CD4-positive, alpha-beta memory T cell (primary cell): ENCODE results near the gene RGS9BP. TPM values are rescaled to one million over a fixed set of nuclear protein-coding genes. Genes with fewer than 3 reads are reported as not detected.

Experiments used
- CTCF ChIA-PET: fragments of 350-600 bp; sonication (Branson Sonifier 250); formaldehyde crosslinking; loops from one replicate; lab custom pipeline; 2021; ENCODE audit warnings: inconsistent platforms; ENCODE audit not compliant: partially characterized antibody; lab: Charles Lee
- POLR2A ChIA-PET: fragments of 350-600 bp; sonication (Branson Sonifier 250); formaldehyde crosslinking; loops from one replicate; lab custom pipeline; 2021; ENCODE audit not compliant: partially characterized antibody; lab: Charles Lee
- DNase-seq, 5 donors: peaks; one replicate each; pipeline versions ENCODE4 v3.0.0 to v3.0.0-alpha.2; 2020 to 2022; ENCODE audit warnings: mixed read lengths in 1 of 5
- H3K27ac ChIP-seq: one replicate; pipeline ENCODE4 v1.7.0; 2013; ENCODE audit warnings: low read depth, low read length
- H3K27me3 ChIP-seq: 2 replicates; pipeline ENCODE4 v1.7.0; 2013; ENCODE audit warnings: mild to moderate bottlenecking, low read length, moderate library complexity; ENCODE audit not compliant: insufficient read depth
- H3K36me3 ChIP-seq: 2 replicates; pipeline ENCODE4 v1.7.0; 2013; ENCODE audit warnings: mild to moderate bottlenecking, low read length, moderate library complexity; ENCODE audit not compliant: insufficient read depth
- H3K4me1 ChIP-seq: 2 replicates; pipeline ENCODE4 v1.7.0; 2013; ENCODE audit warnings: mild to moderate bottlenecking, low read length, moderate library complexity; ENCODE audit not compliant: insufficient read depth
- H3K4me3 ChIP-seq, 2 donors: one replicate each; pipeline ENCODE4 v1.7.0; 2013; ENCODE audit warnings: low read length in 2 of 2, mild to moderate bottlenecking in 1 of 2
- H3K9me3 ChIP-seq, 2 donors: one replicate each; pipeline ENCODE4 v1.7.0; 2013; ENCODE audit warnings: low read length in 2 of 2, control low read depth in 1 of 2; ENCODE audit not compliant: control insufficient read depth in 1 of 2
- H3K27ac Mint-ChIP-seq, 7 donors: one replicate each; pipeline ENCODE4 v1.8.0; 2020 to 2021; ENCODE audit warnings: mixed read lengths in 7 of 7, mild to moderate bottlenecking in 6 of 7, inconsistent platforms in 3 of 7, moderate library complexity in 3 of 7
- H3K27me3 Mint-ChIP-seq, 2 donors: one replicate each; pipeline ENCODE4 v1.8.0; 2020 to 2021; ENCODE audit warnings: mixed read lengths in 2 of 2
- H3K36me3 Mint-ChIP-seq, 2 donors: one replicate each; pipeline ENCODE4 v1.8.0; 2020 to 2021; ENCODE audit warnings: mixed read lengths in 2 of 2, inconsistent platforms in 1 of 2, mild to moderate bottlenecking in 1 of 2
- H3K4me1 Mint-ChIP-seq, 4 donors: one replicate each; pipeline ENCODE4 v1.8.0; 2020 to 2021; ENCODE audit warnings: mixed read lengths in 4 of 4, mild to moderate bottlenecking in 1 of 4
- H3K4me3 Mint-ChIP-seq, 8 donors: one replicate each; pipeline ENCODE4 v1.8.0; 2020 to 2021; ENCODE audit warnings: mixed read lengths in 8 of 8, mild to moderate bottlenecking in 7 of 8, moderate library complexity in 6 of 8, inconsistent platforms in 3 of 8
- H3K9me3 Mint-ChIP-seq, 8 donors: one replicate each; pipeline ENCODE4 v1.8.0; 2020 to 2021; ENCODE audit warnings: mixed read lengths in 8 of 8, mild to moderate bottlenecking in 5 of 8, inconsistent platforms in 3 of 8, moderate library complexity in 1 of 8
- intact Hi-C: fragments of 100-400 bp; cut with micrococcal nuclease; formaldehyde crosslinking; loops from one replicate; pipeline ENCODE4 v1.15.1; 2023
- polyA plus RNA-seq, 2 donors: library from polyadenylated mRNA; unstranded; fragments of 300-500 nt; fragmentation: Illumina TruSeq; gene quantifications; one replicate each; pipeline ENCODE4 v1.2.3, GENCODE V29; 2021
- total RNA-seq, 2 experiments: library from RNA; stranded (reverse); gene quantifications; one replicate each; pipeline ENCODE4 v1.2.3, GENCODE V29; 2021

Gene RGS9BP
- total and polyA plus RNA-seq, 4 experiments from 2014 or later = 0.08 to 0.89 (median 0.39) TPM

GRCh38 chr19:32686847-32687475 is 11.3 kb downstream of the RGS9BP start:
- POLR2A ChIA-PET = interaction anchor here (1.7 kb wide), 1 partner anchor 11 kb away, joined by 5 read pairs; the partner anchor contains the start of gene RGS9BP
- no peak for DNase-seq
- H3K27me3 Mint-ChIP-seq = no peaks in the 10 kb centered on the region
- H3K36me3 ChIP-seq = no peaks in the 10 kb centered on the region
- peaks cover 8 to 10% (median 10%) of the 10 kb centered on the region in 4 donors for H3K4me1 Mint-ChIP-seq
- no peaks in the 10 kb centered on the region for H3K9me3 Mint-ChIP-seq
- H3K4me1 ChIP-seq = peaks cover 13% of the 10 kb centered on the region
- H3K27ac Mint-ChIP-seq = no peak overlapping the region
- no peak overlapping the region for H3K4me3 ChIP-seq
- H3K9me3 ChIP-seq = no peaks in the 10 kb centered on the region
- no peaks in the 10 kb centered on the region for H3K27me3 ChIP-seq
- no peak overlapping the region for H3K27ac ChIP-seq
- H3K36me3 Mint-ChIP-seq = no peaks in the 10 kb centered on the region
- intact Hi-C loops = no loop called here
- no peak overlapping the region for H3K4me3 Mint-ChIP-seq
- CTCF ChIA-PET = no interaction called here

GRCh38 chr19:32687681-32688080 is 12.0 kb downstream of the RGS9BP start:
- H3K4me3 ChIP-seq = no peak overlapping the region
- CTCF ChIA-PET = interaction anchor here (0.7 kb wide), 1 partner anchor 126 kb away, joined by 3 read pairs; no protein-coding TSS in a partner anchor
- Mint-ChIP-seq H3K4me1 (peaks cover 8 to 13% (median 10%) of the 10 kb centered on the region in 4 donors), H3K27me3 (no peaks in the 10 kb centered on the region), H3K27ac (no peak overlapping the region), H3K4me3 (no peak overlapping the region), H3K36me3 (peaks cover 0 to under 1% of the 10 kb centered on the region in 2 donors), H3K9me3 (no peaks in the 10 kb centered on the region)
- DNase-seq = no peak
- intact Hi-C loops = no loop called here
- H3K27me3 ChIP-seq = no peaks in the 10 kb centered on the region
- no peaks in the 10 kb centered on the region for H3K9me3 ChIP-seq
- no peaks in the 10 kb centered on the region for H3K36me3 ChIP-seq
- POLR2A ChIA-PET = interaction anchor here (1.7 kb wide), 1 partner anchor 12 kb away, joined by 5 read pairs; the partner anchor contains the start of gene RGS9BP
- H3K4me1 ChIP-seq = peaks cover 14% of the 10 kb centered on the region
- H3K27ac ChIP-seq = no peak overlapping the region

- Histone ChIP-seq H3K27ac (no peak overlapping the region), H3K27me3 (no peaks in the 10 kb centered on the region), H3K4me1 (peaks cover 21% of the 10 kb centered on the region), H3K4me3 (no peak overlapping the region), H3K9me3 (no peaks in the 10 kb centered on the region), H3K36me3 (no peaks in the 10 kb centered on the region)
- H3K27ac Mint-ChIP-seq = no peak overlapping the region
- intact Hi-C loops = no loop called here
- peaks cover 0 to 7% of the 10 kb centered on the region in 2 donors for H3K36me3 Mint-ChIP-seq
- no peak for DNase-seq
- H3K27me3 Mint-ChIP-seq = no peaks in the 10 kb centered on the region
- H3K9me3 Mint-ChIP-seq = no peaks in the 10 kb centered on the region
- no peak overlapping the region for H3K4me3 Mint-ChIP-seq
- ChIA-PET POLR2A (interaction anchor here (1.7 kb wide), 1 partner anchor 13 kb away, joined by 5 read pairs; the partner anchor contains the start of gene RGS9BP), CTCF (no interaction called here)
- H3K4me1 Mint-ChIP-seq = peaks cover 14 to 19% (median 17%) of the 10 kb centered on the region in 4 donors
Measured at GRCh38 chr19:32688311-32688710, 12.7 kb downstream of the RGS9BP start.

DNA sequence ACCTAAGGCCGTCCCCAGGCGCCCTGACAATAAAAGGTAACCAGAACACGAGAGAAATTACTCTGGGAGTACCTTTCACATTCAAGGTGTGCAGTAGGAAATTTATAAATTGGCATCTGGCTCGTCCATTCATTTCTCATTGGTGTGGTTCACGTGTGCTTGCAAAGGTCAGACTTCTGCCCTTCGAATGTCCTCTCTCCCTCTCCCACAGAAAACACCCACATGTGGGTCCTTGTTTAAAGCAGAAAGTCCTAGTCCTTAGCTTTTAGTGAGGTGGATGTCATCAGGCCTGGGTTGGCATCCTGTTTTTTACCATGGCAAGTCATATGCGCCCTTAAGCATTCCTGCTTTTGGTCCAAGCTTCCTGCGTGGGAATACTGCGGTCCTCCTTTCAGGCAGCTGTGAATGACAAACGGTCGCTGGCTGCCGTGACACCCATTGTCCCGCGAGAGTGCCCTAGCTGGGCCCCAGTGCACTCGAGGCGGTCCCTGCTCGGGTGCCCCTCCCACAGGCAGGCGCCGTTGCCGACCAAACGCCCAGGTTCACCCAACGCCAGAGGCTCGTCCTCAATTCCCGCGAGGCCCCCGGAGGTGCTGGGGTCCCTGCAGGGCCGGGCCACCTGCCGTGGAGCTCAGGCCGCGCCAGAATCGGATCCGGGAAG is 15.8 kb downstream of the RGS9BP start, which contains the start of gene NUDT19:
Gene NUDT19 (plus strand): TSS at position 531 of the 661 bp plus-strand sequence. CDS start 140 bp downstream, outside the sequence.
- H3K9me3 ChIP-seq = no peaks in the 10 kb centered on the region
- H3K36me3 ChIP-seq = no peaks in the 10 kb centered on the region
- no peaks in the 10 kb centered on the region for H3K27me3 ChIP-seq
- intact Hi-C loops = loop anchor here (1.0 to 5.0 kb wide), 4 partner anchors 16 to 486 kb away; partner anchors contain the start of genes ANKRD27, GPATCH1 and RGS9BP
- peaks cover 45% of the 10 kb centered on the region for H3K4me1 ChIP-seq
- CTCF ChIA-PET = interaction anchor here (0.7 to 1.1 kb wide), 6 partner anchors 9 to 284 kb away, joined by 3 to 6 read pairs (median 4); partner anchors contain the start of gene ANKRD27
- no peaks in the 10 kb centered on the region for H3K27me3 Mint-ChIP-seq
- H3K4me3 ChIP-seq = peak within 1 kb of the TSS; percentile 85 to 89
- peak within 1 kb of the TSS; percentile 80 to 96 (median 94) for H3K27ac Mint-ChIP-seq
- H3K27ac ChIP-seq = peak within 1 kb of the TSS; percentile 63
- peaks cover 42 to 50% (median 45%) of the 10 kb centered on the region in 4 donors for H3K4me1 Mint-ChIP-seq
- peak; percentile 68 to 79 (median 71) for DNase-seq
- peaks cover 9 to 14% of the 10 kb centered on the region in 2 donors for H3K36me3 Mint-ChIP-seq
- H3K9me3 Mint-ChIP-seq = peaks cover 0 to 2% (median 0%) of the 10 kb centered on the region in 8 donors
- POLR2A ChIA-PET = interaction anchor here (0.6 to 2.6 kb wide), 13 partner anchors 8 to 485 kb away, joined by 3 to 73 read pairs (median 3); partner anchors contain the start of genes ANKRD27, CEP89, FAAP24 and RGS9BP
- peak within 1 kb of the TSS; percentile 91 to 94 (median 92) for H3K4me3 Mint-ChIP-seq

DNA sequence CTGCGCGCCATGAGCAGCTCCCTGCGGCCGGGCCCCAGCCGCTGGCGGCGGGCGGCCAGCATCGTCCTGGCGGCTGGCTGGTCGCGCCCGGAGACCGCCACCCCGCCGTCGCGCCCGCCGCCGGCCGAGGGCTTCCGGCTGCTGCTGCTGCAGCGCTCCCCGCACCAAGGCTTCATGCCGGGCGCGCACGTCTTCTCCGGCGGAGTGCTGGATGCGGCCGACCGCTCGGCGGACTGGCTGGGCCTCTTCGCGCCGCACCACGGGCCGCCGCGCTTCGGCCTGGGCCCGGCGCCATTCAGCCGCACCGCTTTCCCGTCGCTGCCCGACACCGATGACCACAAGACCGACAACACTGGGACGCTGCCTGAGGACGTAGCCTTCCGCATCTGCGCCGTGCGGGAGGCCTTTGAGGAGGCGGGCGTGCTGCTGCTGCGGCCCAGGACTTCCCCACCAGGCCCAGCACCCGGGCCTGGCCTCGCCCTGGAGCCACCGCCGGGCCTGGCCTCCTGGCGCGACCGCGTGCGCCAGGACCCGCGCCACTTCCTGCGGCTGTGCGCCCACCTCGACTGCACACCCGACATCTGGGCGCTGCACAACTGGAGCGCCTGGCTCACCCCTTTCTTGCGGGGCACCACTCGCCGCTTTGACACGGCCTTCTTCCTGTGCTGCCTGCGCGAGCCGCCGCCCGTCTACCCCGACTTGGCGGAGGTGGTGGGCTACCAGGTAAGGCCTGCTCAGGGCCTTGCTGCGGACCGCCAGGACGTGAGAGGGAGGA is 16.5 kb downstream of the RGS9BP start:
- Histone ChIP-seq H3K9me3 (no peaks in the 10 kb centered on the region), H3K27me3 (no peaks in the 10 kb centered on the region), H3K4me1 (peaks cover 50% of the 10 kb centered on the region), H3K4me3 (peak overlapping the region; percentile 85 to 89), H3K36me3 (no peaks in the 10 kb centered on the region), H3K27ac (peak overlapping the region; percentile 63)
- H3K4me3 Mint-ChIP-seq = peak overlapping the region; percentile 91 to 94 (median 92)
- H3K36me3 Mint-ChIP-seq = peaks cover 16% of the 10 kb centered on the region in 2 donors
- ChIA-PET CTCF (interaction anchor here (0.7 to 1.1 kb wide), 6 partner anchors 10 to 283 kb away, joined by 3 to 6 read pairs (median 4); partner anchors contain the start of gene ANKRD27), POLR2A (interaction anchor here (0.6 to 2.6 kb wide), 13 partner anchors 9 to 379 kb away, joined by 3 to 73 read pairs (median 4); partner anchors contain the start of genes ANKRD27, CEP89, FAAP24 and RGS9BP)
- no peaks in the 10 kb centered on the region for H3K27me3 Mint-ChIP-seq
- DNase-seq = peak; percentile 49 to 63 (median 58)
- peak overlapping the region; percentile 80 to 95 (median 93) for H3K27ac Mint-ChIP-seq
- peaks cover 44 to 57% (median 50%) of the 10 kb centered on the region in 4 donors for H3K4me1 Mint-ChIP-seq
- peaks cover 0 to 2% (median 0%) of the 10 kb centered on the region in 8 donors for H3K9me3 Mint-ChIP-seq
- intact Hi-C loops = loop anchor here (1.0 to 5.0 kb wide), 5 partner anchors 17 to 485 kb away; partner anchors contain the start of genes ANKRD27, GPATCH1 and RGS9BP

DNA sequence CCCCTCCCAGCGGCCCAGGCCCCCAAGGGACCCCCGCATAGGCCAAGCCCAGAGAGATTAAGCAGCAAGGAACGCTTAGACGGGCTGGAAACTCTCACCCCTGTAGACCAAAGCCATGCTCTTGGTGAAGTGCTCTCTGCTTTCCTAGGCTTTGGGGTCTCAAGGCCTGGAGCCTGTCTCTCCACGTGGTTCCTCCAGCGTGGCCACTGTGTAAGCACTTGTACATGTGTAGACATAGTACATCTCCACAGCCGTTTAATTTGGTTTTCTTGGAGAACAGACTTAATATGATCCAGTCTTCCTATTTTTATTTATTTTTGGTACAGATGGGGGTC is 17.0 kb downstream of the RGS9BP start:
- peak overlapping the region; percentile 63 for H3K27ac ChIP-seq
- no peaks in the 10 kb centered on the region for H3K27me3 ChIP-seq
- H3K4me1 ChIP-seq = peaks cover 51% of the 10 kb centered on the region
- Mint-ChIP-seq H3K4me1 (peaks cover 46 to 63% (median 55%) of the 10 kb centered on the region in 4 donors), H3K27me3 (no peaks in the 10 kb centered on the region), H3K9me3 (peaks cover 0 to 2% (median 0%) of the 10 kb centered on the region in 8 donors), H3K36me3 (peaks cover 21 to 22% of the 10 kb centered on the region in 2 donors), H3K4me3 (peak overlapping the region; percentile 90 to 94 (median 92)), H3K27ac (peak overlapping the region; percentile 80 to 95 (median 93))
- peak overlapping the region; percentile 85 to 89 for H3K4me3 ChIP-seq
- CTCF ChIA-PET = interaction anchor here (0.6 to 1.4 kb wide), 2 partner anchors 11 to 93 kb away, joined by 3 to 7 read pairs; no protein-coding TSS in a partner anchor
- intact Hi-C loops = loop anchor here (1.0 to 5.0 kb wide), 3 partner anchors 102 to 485 kb away; partner anchors contain the start of gene GPATCH1
- DNase-seq = no peak
- no peaks in the 10 kb centered on the region for H3K9me3 ChIP-seq
- no peaks in the 10 kb centered on the region for H3K36me3 ChIP-seq
- POLR2A ChIA-PET = interaction anchor here (0.9 to 1.6 kb wide), 3 partner anchors 17 to 112 kb away, joined by 3 to 14 read pairs (median 4); partner anchors contain the start of genes ANKRD27, PDCD5 and RGS9BP
